SKM-1 treated with dmso at 0.1 percent for 144 hours (cell line): ENCODE results near the gene ACSS3.
"Not testable (repeated sequence)": the region's sequence is repeated elsewhere in the genome, so short reads cannot be mapped to it uniquely, and the experiment has no call there.

Source experiments
- DNase-seq: peaks from one replicate; lab custom pipeline; 2025; ENCODE audit not compliant: unreplicated experiment; lab: John Stamatoyannopoulos, UW

The ACSS3 gene

GRCh38 chr12:81077686-81078441 is at the start of gene ACSS3:
Gene ACSS3, plus strand, starts transcription at chr12:81078079. Its CDS starts 42 bp downstream, at chr12:81078121.
- DNase-seq = peak; percentile 15

DNA sequence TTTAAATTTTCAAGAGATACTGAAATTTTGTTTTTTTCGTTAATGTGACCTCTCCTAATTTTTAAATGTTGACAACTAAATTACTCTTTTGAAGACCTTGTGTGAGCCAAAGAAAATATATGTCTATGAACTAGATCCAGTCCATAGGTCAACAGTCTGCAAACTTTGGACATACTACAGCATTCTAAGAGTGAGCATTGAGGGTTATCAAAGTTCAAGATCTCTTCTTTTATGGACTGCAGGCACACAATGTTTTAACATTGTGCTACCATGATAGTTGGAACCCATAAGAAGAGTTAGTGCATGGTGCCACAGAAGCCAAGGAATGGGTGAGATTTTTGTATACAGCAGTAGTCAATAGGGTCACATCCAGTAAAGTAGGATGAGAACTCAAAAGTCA is 43.0 kb upstream of the ACSS3 start:
- no peak for DNase-seq

GRCh38 chr12:81039231-81039630 is 38.6 kb upstream of the ACSS3 start:
- DNase-seq = no peak

DNA sequence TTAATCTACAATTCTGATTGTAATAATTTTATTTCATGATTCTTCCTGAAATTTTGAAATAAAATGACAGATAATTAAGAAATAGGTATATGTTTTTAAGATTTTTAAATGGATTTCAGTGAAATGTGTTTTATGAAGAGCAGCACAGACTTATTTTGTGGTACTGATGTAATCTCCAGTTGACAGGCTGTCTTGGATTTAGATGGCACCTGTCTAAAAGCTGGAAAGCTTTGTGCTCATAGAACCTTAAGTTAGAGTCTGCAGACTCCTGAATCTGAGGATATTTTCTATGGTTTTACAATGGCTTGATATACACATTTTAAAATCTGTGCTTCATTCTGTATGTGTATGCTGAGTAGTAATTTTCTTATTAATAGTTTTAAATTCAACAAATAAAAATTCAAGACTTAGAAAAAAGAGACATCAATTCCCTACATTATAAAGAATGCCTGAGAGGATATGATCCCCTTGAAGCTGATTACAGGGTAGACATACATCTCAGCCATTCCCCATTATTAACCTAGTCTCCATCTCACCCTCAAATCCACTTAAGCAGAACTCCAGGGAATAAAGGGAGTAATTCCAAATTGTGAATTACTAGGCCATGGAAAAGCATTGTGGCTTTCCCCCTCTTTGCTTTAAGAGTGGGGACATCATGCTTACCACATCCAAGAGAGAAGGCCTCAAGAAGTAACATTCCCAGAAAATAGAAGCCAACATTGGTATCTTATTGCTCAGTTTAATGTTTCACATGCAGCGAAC is 33.7 kb upstream of the ACSS3 start:
- no peak for DNase-seq

DNA sequence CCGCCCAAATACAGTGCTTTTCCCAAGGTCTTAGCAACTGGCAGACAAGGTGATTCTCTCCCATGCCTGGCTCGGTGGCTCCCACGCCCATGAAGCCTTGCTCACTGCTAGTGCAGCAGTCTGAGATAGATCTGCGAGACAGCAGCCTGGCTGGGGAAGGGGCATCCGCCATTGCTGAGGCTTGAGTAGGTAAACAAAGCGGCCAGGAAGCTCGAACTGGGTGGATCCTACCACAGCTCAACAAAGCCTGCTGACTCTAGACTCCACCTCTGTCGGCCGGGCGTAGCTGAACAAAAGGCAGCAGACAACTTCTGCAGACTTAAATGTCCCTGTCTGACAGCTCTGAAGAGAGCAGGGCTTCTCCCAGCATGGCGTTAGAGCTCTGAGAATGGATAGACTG is 12.9 kb upstream of the ACSS3 start:
- not testable (repeated sequence) for DNase-seq

- DNase-seq = no peak
These were observed 7.0 kb upstream of the ACSS3 start for GRCh38 chr12:81070846-81071245.

DNA sequence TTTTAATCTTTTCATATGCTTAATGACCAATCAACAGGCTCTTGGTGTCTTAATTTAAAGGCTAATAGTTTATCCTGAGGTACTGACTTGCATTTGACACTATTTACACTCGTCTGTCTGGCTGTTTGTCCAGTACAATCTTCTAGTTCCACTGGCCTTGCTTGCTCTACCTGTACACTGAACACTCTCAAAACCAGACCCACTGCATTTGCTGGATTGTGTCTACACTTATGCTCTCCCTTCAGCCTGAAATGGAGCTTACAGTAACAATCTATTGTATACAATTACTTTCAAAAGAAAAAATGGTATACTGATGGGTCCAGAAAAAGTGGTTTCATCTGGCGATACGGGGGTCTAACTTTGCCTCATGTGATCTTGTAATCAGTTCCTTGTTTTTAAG is 2.3 kb upstream of the ACSS3 start:
- DNase-seq = no peak

DNA sequence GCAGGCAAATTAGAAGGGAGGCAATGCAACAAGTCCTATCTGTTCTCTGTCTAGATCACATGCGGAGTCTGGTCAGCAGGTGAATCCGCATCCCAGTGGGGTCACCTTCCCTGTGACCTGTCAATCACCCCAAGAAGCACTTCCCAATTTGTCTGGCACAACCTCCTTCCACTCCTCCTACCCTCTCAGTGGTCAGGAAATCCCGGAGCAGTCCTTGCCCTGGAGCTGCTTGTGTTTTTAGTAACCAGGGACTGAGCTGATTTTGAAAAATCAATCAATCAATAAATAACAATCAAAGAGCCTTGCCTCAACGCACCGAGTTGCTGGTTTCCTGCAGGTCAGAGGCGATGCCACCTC is 572 bp upstream of the ACSS3 start:
- no peak for DNase-seq

DNA sequence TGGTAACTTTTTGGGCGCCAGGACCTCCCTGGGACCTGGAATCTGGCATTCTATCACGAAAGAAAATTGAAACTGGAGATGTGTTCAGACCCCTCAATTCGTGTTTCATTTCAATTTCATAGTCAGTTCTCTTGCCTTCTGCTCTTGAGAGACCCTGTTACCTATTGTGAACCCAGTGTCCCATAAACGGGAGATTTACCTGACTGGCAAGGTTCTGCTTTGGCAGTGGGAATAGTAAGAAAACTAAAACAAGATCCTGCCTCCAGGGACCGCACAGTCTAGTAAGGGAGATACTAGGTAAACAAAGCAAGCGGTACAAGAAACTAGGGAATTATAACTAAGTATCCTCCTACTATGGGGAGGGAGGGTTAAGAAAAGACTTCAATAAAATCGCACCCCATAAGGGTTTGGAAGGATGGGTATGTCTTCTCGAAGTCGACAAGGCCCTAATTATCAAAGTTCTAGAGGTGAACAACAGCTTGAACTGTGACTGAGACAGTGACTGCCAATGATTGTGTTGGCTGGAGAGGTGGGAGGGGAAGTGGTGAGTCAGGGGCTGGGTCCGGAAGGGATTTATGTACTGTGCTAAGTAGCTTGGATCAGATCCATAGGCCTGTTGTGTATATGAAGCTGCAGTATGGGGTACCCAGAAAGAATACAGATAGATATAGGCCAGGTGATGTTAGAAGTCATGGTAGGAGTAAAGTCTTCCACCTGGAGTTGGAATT is 754 bp downstream of the ACSS3 start:
- DNase-seq = no peak

- DNase-seq = no peak
These were observed 1.6 kb downstream of the ACSS3 start for GRCh38 chr12:81079280-81080076.

DNA sequence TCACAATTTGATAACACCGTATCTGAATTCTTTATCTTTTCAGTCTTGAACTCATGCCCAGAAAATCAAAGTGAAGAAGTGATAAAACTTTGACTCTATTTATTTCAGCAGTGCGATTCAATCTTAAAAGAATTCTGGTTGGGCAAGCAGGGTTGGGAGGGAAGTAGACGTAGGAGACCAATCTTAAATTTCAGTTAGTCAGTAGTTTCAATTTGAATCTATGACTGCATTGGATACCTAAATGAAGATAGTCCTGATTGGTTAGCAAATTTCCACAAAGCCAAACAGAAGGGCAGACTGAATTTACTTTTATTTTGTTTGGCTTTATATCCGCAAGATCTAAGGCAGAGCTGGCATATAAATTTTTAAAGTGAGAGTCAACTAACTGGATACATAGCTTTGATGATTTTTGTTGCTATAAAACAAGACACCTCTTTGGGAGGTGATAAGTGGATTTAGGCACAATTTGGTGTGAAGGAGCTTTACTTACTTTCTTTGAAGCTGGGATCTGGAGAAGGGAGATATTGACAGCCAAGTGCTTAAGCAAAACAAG is 2.6 kb downstream of the ACSS3 start:
- no peak for DNase-seq

- DNase-seq = no peak
These were observed 3.8 kb downstream of the ACSS3 start for GRCh38 chr12:81081726-81082125.

DNA sequence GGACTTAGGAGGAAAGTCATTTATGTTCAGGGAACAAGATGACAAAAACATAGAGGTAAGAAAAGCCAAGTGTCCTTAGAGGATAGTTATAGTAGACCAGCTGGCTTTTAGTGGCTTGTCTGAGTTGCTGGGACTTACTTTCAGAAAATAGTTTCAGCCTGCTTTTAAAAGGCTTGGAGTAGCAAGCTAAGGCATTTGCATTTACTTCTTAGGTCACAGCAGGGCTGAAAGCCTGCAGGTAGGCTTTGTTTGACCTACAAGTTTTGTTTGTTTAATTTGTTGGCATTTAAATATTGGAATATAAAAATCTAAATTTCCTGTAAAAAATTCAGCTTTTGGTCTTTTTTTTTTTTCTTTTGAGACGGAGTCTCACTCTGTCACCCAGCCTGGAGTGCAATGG is 5.1 kb downstream of the ACSS3 start:
- no peak for DNase-seq

DNA sequence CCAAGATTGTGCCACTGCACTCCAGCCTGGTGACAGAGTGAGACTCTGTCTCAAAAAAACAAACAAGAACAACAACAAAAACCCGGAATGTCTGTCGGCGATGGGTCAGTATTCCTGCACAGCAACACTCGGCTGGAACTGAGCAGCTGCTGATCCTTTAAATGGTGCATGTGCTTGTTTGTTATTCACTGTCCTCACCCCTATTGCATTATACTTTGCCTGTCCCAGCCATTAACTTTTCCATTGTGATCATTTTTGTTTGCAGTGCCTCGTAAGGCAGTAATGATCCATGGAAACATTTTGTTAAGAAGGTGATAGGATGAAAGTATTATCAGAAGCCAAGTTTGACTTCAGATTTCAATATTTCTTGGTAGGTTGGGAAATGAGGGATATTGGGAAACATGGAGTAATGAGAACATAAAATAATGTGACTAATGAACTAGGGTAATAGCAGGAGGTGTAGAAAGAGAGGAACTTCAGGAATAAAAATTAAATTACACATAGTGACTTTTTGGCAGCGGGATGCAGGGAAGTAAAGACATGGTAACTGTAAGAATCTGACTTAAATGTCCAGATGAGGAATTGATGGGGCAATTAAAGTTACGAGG is 6.1 kb downstream of the ACSS3 start:
- no peak for DNase-seq

- no peak for DNase-seq
These were observed 7.0 kb downstream of the ACSS3 start for GRCh38 chr12:81084811-81085350.

- no peak for DNase-seq
These were observed 8.0 kb downstream of the ACSS3 start for GRCh38 chr12:81085832-81086231.

DNA sequence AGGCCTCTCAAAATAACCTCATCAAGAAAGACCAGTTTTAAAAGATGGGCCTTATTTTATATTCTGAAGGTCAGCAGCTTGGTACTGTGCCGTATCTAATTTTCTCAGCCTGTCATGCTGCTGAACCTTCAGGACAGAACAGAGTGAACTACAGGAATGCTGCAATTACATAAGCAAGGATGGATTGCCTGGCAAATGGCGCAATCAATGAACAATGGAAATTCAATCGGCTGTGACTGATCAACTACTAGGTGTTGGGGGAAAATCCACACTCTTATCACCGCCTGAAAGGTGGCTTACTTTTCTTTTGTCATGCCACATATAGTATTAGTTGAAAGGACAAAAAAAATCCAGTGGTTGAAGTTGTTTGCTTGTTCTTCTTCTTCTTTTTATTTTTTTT is 8.5 kb downstream of the ACSS3 start:
- DNase-seq = no peak

DNA sequence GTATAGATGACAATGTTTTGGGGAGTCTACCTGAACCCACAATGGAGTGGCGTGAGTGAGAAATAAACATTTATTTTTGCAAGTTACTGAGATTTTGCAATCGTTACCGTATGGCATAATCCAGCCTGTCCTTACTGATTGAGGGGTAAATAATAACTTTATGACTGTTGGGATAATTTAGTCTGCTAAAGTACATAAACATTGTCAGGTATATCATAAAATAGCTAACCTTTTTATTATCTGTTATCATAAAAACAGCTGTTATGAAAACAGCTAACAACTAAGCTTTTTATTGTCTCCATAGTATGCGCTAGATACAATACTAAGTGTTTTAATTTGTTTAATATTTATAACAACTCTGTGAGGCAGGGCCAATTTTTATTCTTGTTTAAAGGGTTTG is 10.3 kb downstream of the ACSS3 start:
- no peak for DNase-seq

DNA sequence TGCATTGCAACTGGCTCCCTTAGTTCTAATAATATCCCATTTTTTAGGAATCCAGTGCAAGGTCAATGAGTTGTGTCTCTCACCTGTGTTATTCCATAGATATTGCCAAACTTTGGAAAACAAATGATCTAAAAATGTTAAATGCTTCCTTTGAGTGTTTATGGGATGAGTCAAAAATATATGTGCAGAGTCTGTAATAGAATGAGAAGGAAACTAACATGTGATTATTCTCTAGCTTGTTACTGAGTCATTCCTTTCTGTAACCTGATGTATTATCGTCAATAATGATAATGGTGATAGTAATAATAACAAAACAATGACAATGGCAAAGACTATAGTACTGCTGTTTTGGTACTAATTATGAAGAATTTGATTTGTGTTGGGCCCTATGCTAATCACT is 11.5 kb downstream of the ACSS3 start:
- DNase-seq = no peak

GRCh38 chr12:81092053-81092452 is 14.2 kb downstream of the ACSS3 start:
- DNase-seq = no peak
